K562 (cell line): ENCODE results near the gene KMT2E. TPM values are rescaled to one million over a fixed set of nuclear protein-coding genes. Genes with fewer than 3 reads are reported as not detected.

ENCODE experiments used
- ATAC-seq: fragments of 200-7000 bp; cut with Tn5 transposase; 3 replicates; pipeline ENCODE4 v1.9.1; 2020; ENCODE audit warnings: moderate library complexity
- BruUV-seq: library from RNA; stranded (reverse); fragments of 400-500 nt; replicated peaks from 2 replicates; lab custom pipeline; 2021; lab: Mats Ljungman, UMichigan
- CTCF ChIA-PET: fragments of 300-600 bp; formaldehyde crosslinking; extraction: SDS; loops from one replicate; lab custom pipeline; 2021; ENCODE audit warnings: low intra/inter-chr PET ratio; lab: Yijun Ruan, JAX
- POLR2A ChIA-PET: fragments of 300-600, 350-650 bp; sonication (Branson Sonifier 250); formaldehyde crosslinking; extraction: SDS; loops from one replicate; lab custom pipeline; 2021; ENCODE audit warnings: antibody characterized with exemption, inconsistent platforms; lab: Yijun Ruan, JAX
- DNase-seq, 4 experiments: peaks; one replicate each; pipeline versions ENCODE4 v3.0.0 to v3.0.0-alpha.2; 2011 to 2018; ENCODE audit warnings: low spot score in 3 of 4, mixed read lengths in 3 of 4; ENCODE audit errors: extremely low read depth in 1 of 4
- FAIRE-seq: peaks from 2 replicates; lab custom pipeline; 2011; peaks lifted over from hg19 to GRCh38; lab: Jason Lieb, UNC
- H2AFZ ChIP-seq: 2 replicates; pipeline ENCODE4 v1.6.0; 2011; ENCODE audit warnings: low read depth, low read length, control low read depth, inconsistent platforms
- H3K27ac ChIP-seq: fragments of 200-600 bp; 3 replicates; pipeline ENCODE4 v1.8.0; 2011; ENCODE audit warnings: low read depth, mild to moderate bottlenecking, control low read depth, inconsistent platforms, low read length, moderate library complexity, mixed read lengths; ENCODE audit errors: extremely low read depth
- H3K27me3 ChIP-seq, 2 experiments: fragments of 300-600 bp in 1 of 2; 2 replicates in 1 of 2; 3 replicates in 1 of 2; pipeline versions ENCODE4 v1.6.0 to v1.8.0; 2011; ENCODE audit warnings: inconsistent platforms in 2 of 2, low read length in 2 of 2, mild to moderate bottlenecking in 1 of 2, mixed read lengths in 1 of 2, moderate library complexity in 1 of 2; ENCODE audit not compliant: control insufficient read depth in 2 of 2, insufficient read depth in 2 of 2
- H3K36me3 ChIP-seq: fragments of 300-600 bp; 3 replicates; pipeline ENCODE4 v1.8.0; 2011; ENCODE audit warnings: mild to moderate bottlenecking, low read length, inconsistent platforms; ENCODE audit not compliant: control insufficient read depth, insufficient read depth
- H3K4me1 ChIP-seq, 2 experiments: fragments of 200-600 bp in 1 of 2; replicated peaks in 1 of 2; 2 replicates in 1 of 2; 3 replicates in 1 of 2; pipeline versions ENCODE4 v1.5.1 to v1.8.0; 2011; ENCODE audit warnings: inconsistent platforms in 2 of 2, low read length in 2 of 2, mild to moderate bottlenecking in 1 of 2, mixed read lengths in 1 of 2, moderate library complexity in 1 of 2; ENCODE audit not compliant: control insufficient read depth in 2 of 2, insufficient read depth in 2 of 2
- H3K4me2 ChIP-seq: 2 replicates; pipeline ENCODE4 v1.6.1; 2011; ENCODE audit warnings: low read length, control low read depth, inconsistent platforms, mixed read lengths; ENCODE audit not compliant: insufficient read depth
- H3K4me3 ChIP-seq: fragments of 200-600 bp; sonication (generic), shearing (Covaris generic); 2 replicates; pipeline ENCODE4 v1.5.1; 2016; ENCODE audit warnings: control low read depth, inconsistent platforms
- H3K79me2 ChIP-seq: fragments of 200-600 bp; 3 replicates; pipeline ENCODE4 v1.8.0; 2011; ENCODE audit warnings: low read length, inconsistent platforms; ENCODE audit not compliant: control insufficient read depth, insufficient read depth
- H3K9ac ChIP-seq, 2 experiments: 2 replicates each; pipeline versions ENCODE4 v1.6.0 to v1.6.1; 2011; ENCODE audit warnings: low read depth in 2 of 2, low read length in 2 of 2, control low read depth in 1 of 2, inconsistent platforms in 1 of 2, mild to moderate bottlenecking in 1 of 2, mixed read lengths in 1 of 2; ENCODE audit not compliant: insufficient read depth in 1 of 2
- H3K9me1 ChIP-seq: one replicate; pipeline ENCODE4 v1.6.0; 2011; ENCODE audit warnings: inconsistent platforms, mild to moderate bottlenecking, low read length, moderate library complexity; ENCODE audit not compliant: control insufficient read depth, insufficient read depth
- H3K9me3 ChIP-seq: replicated peaks from 2 replicates; pipeline ENCODE4 v1.5.1; 2011; ENCODE audit warnings: low read depth, low read length, inconsistent platforms; ENCODE audit not compliant: control insufficient read depth, insufficient read depth
- H4K20me1 ChIP-seq: replicated peaks from 2 replicates; pipeline ENCODE4 v1.6.1; 2011; ENCODE audit warnings: low read length, inconsistent platforms, mixed read lengths; ENCODE audit not compliant: control insufficient read depth, insufficient read depth
- ELF1 ChIP-seq: fragments of 200-800 bp; sonication (Bioruptor generic); IDR thresholded peaks from 2 replicates; pipeline ENCODE4 v1.6.1; 2016; ENCODE audit warnings: missing genetic modification characterization, missing compliant biosample characterization
- GABPA ChIP-seq: fragments of 200-800 bp; sonication (Bioruptor generic); conservative IDR thresholded peaks from 2 replicates; pipeline ENCODE4 v1.6.1; 2016; ENCODE audit warnings: low read depth, missing genetic modification characterization, missing compliant biosample characterization
- MCM2 ChIP-seq: fragments of 450-650 bp; IDR thresholded peaks from 2 replicates; pipeline ENCODE4 v1.6.1; 2017; ENCODE audit warnings: low read depth, mild to moderate bottlenecking
- TSHZ1 ChIP-seq: fragments of 250-450 bp; sonication (Bioruptor Pico); IDR thresholded peaks from 2 replicates; pipeline ENCODE4 v1.4.0; 2020; ENCODE audit warnings: mild to moderate bottlenecking, moderate library complexity
- ZBTB40 ChIP-seq, 2 experiments: fragments of 450-650 bp in 1 of 2; sonication (generic) in 1 of 2; formaldehyde crosslinking in 1 of 2; IDR thresholded peaks; 2 replicates each; pipeline versions ENCODE4 v1.7.1 to v1.9.0; 2016 to 2022; ENCODE audit warnings: inconsistent platforms in 1 of 2, mild to moderate bottlenecking in 1 of 2, missing genetic modification reagents in 1 of 2
- ZNF445 ChIP-seq: fragments of 250-450 bp; sonication (Bioruptor Pico); IDR thresholded peaks from 2 replicates; pipeline ENCODE4 v1.4.0; 2020; ENCODE audit warnings: low read depth, mild to moderate bottlenecking, moderate library complexity
- WGBS: fragments of 100-300 bp; shearing (Covaris generic); methylation state at CpG from one replicate; pipeline ENCODE4 v1.1.6; 2016; ENCODE audit warnings: low coverage, mixed read lengths; ENCODE audit not compliant: insufficient coverage; ENCODE audit errors: missing lambda C conversion rate; 5-methylcytosine and 5-hydroxymethylcytosine counted together
- in situ Hi-C: fragments of 300-500 bp; cut with MboI; formaldehyde crosslinking; loops from 4 replicates; pipeline ENCODE4 v1.15.0; 2018; ENCODE audit warnings: inconsistent platforms, mixed read lengths
- intact Hi-C: fragments of 100-400 bp; cut with micrococcal nuclease; formaldehyde crosslinking; loops from 2 replicates; pipeline ENCODE4 v1.14.2; 2022
- polyA plus RNA-seq, 8 experiments: library from polyadenylated mRNA; depleted of rRNA in 4 of 8; stranded (reverse) in 5 of 8; unstranded in 3 of 8; fragments of >200 nt; fragmentation: Nextera tagmentation in 2 of 8; fragmentation: Illumina TruSeq in 1 of 8; extraction: Ambion mirVana in 2 of 8; extraction: Trizol in 1 of 8; gene quantifications; 2 replicates each; pipeline versions ENCODE4 v1.2.1 to v1.2.3, GENCODE V29; 2011 to 2014; ENCODE audit warnings: inconsistent platforms in 1 of 8, missing spikeins in 1 of 8
- total RNA-seq, 7 experiments: library from RNA; depleted of rRNA in 6 of 7; stranded (reverse); fragments of >200 nt in 6 of 7; fragmentation: Illumina TruSeq in 2 of 7; extraction: Trizol in 2 of 7; gene quantifications; 2 replicates each; pipeline versions ENCODE4 v1.2.1 to v1.2.3, GENCODE V29; 2011 to 2021; ENCODE audit warnings: low replicate concordance in 1 of 7

The KMT2E gene
- total and polyA plus RNA-seq, 9 of the 15 experiments (the other 6 are each of a cell fraction or from before 2014, with no cell fraction given) = 8.9 to 55.3 (median 38.1) TPM

GRCh38 chr7:105118612-105119600 is 104.9 kb downstream of the KMT2E start:
- no peaks in the 10 kb centered on the region for H3K27me3 ChIP-seq
- intact Hi-C loops = no loop called here
- H3K4me3 ChIP-seq = no peak overlapping the region
- no peak for DNase-seq
- H3K79me2 ChIP-seq = no peaks in the 10 kb centered on the region
- no peak overlapping the region for H3K4me2 ChIP-seq
- 0 out of 2 replicates have a peak, but pooled peaks cover 3% of the 10 kb centered on the region for H4K20me1 ChIP-seq
- POLR2A ChIA-PET = interaction anchor here (0.9 to 2.8 kb wide), 5 partner anchors 9 to 316 kb away, joined by 3 to 19 read pairs (median 3); no protein-coding TSS in a partner anchor
- CTCF ChIA-PET = no interaction called here
- H3K27ac ChIP-seq = no peak overlapping the region
- 58% methylated on average over 9 of the region's 9 CpGs for WGBS
- in situ Hi-C loops = no loop called here
- H3K36me3 ChIP-seq = peaks cover 41% of the 10 kb centered on the region
- no peak overlapping the region for H2AFZ ChIP-seq
- no peak for FAIRE-seq
- H3K9ac ChIP-seq = no peak overlapping the region
- H3K9me3 ChIP-seq = no peaks in the 10 kb centered on the region
- BruUV-seq = no TSS peak
- H3K4me1 ChIP-seq = no peaks in the 10 kb centered on the region
- no peak for ATAC-seq
- H3K9me1 ChIP-seq = no peaks in the 10 kb centered on the region
- TF ChIP-seq MCM2 (no peak), GABPA (tag) (no peak), TSHZ1 (no peak), ZBTB40 (IDR thresholded peaks at IDR 0.05) (no peak), ZBTB40 (CRISPR knock-in tag; IDR thresholded peaks at IDR 0.05) (no peak), ZNF445 (CRISPR knock-in tag) (no peak), ELF1 (tag) (no peak)
